GM12864 (cell line): ENCODE results near the gene CASP8.

Experiments
- DNase-seq: peaks from one replicate; pipeline ENCODE4 v3.0.0-alpha.2; 2011; ENCODE audit warnings: low read depth
- H3K4me3 ChIP-seq: 2 replicates; pipeline ENCODE4 v1.5.1; 2011; ENCODE audit warnings: mild to moderate bottlenecking, low read depth, low read length, control low read depth
- CTCF ChIP-seq: IDR thresholded peaks from 2 replicates; pipeline ENCODE4 v1.5.1; 2011; ENCODE audit warnings: low read depth, mild to moderate bottlenecking, moderate library complexity, low read length, control low read depth, inconsistent platforms; ENCODE audit errors: missing control alignments

CASP8 gene

GRCh38 chr2:201261906-201262305, 1.6 kb downstream of the CASP8 start:
- H3K4me3 ChIP-seq = no peak overlapping the region
- TF ChIP-seq CTCF = no peak
- DNase-seq = no peak

- H3K4me3 ChIP-seq = no peak overlapping the region
- no peak for DNase-seq
- TF ChIP-seq CTCF = no peak
Observed at GRCh38 chr2:201262718-201263117, 2.4 kb downstream of the CASP8 start.

- no peak overlapping the region for H3K4me3 ChIP-seq
Observed at GRCh38 chr2:201263779-201264178, 3.4 kb downstream of the CASP8 start.

GRCh38 chr2:201264472-201265173, 4.3 kb downstream of the CASP8 start:
- no peak for DNase-seq
- H3K4me3 ChIP-seq = no peak overlapping the region
- TF ChIP-seq CTCF = no peak

More at GRCh38 chr2:201263779-201264178, 3.4 kb downstream of the CASP8 start:
- TF ChIP-seq CTCF = no peak
- DNase-seq = no peak

GRCh38 chr2:201266629-201267028, 6.3 kb downstream of the CASP8 start:
- H3K4me3 ChIP-seq = no peak overlapping the region
- DNase-seq = no peak
- no peak for TF ChIP-seq CTCF

GRCh38 chr2:201267278-201268030, 7.1 kb downstream of the CASP8 start:
- no peak overlapping the region for H3K4me3 ChIP-seq
- DNase-seq = no peak
- no peak for TF ChIP-seq CTCF
